Measurements from ENCODE around the gene PRTN3.
"Not testable (repeated sequence)": the region's sequence is repeated elsewhere in the genome, so short reads cannot be mapped to it uniquely, and the experiment has no call there.

PRTN3 gene

DNA sequence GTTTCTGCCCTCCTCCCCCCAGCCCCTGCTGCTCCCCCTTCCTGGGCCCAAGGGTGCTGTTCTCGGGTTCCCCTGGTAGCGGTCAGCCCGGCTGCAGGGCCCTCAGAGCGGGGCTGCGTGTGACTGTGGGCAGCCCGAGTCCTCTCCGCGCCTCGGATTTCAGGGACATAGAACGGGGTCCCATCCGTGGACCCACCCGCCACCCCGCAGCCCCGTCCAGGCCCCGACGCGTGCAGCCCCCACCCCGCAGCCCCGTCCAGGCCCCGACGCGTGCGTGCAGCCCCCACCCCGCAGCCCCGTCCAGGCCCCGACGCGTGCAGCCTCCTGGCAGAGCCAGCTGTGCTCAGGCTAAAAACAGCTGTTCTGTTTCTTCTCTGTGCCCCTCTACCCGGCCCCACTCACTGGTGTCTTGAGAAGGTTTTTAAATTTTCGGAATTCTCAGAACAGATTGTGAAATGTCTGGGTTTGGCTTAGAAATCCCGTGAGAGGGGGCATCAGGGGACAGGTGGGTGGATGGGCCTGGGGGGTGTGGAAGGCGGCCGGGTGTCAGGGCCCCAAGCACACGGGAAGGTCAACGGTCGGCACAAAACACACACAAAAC is 5.5 kb upstream of the PRTN3 start:
- in situ Hi-C loops (cut with MboI; ENCODE audit: low pct_unique_long_range_greater_than_20kb, low sequenced_read_pairs, unreplicated experiment), result no loop called here

DNA sequence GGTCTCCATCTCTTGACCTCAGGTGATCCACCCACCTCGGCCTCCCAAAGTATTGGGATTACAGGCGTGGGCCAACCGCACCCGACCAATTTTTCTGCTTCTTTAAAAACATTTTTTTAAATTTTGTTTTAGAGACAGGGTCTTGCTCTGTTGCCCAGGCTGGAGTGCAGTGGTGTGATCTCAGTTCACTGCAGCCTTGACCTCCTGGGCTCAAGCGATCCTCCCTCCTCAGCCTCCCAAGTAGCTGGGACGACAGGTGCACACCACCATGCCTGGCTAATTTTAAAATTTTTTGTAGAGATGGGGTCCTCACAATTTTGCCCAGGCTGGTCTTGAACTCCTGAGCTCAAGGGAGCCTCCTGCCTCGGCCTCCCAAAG is 2.0 kb downstream of the PRTN3 start:
- DNase-seq (ENCODE audit: low spot score); in situ Hi-C loops (cut with MboI; ENCODE audit: low pct_unique_long_range_greater_than_20kb, low sequenced_read_pairs, unreplicated experiment): not testable (repeated sequence)

More for the DNA sequence above, 5.5 kb upstream of the PRTN3 start:
- no peak for DNase-seq (ENCODE audit: low spot score)
- TF ChIP-seq, protein P1, sequence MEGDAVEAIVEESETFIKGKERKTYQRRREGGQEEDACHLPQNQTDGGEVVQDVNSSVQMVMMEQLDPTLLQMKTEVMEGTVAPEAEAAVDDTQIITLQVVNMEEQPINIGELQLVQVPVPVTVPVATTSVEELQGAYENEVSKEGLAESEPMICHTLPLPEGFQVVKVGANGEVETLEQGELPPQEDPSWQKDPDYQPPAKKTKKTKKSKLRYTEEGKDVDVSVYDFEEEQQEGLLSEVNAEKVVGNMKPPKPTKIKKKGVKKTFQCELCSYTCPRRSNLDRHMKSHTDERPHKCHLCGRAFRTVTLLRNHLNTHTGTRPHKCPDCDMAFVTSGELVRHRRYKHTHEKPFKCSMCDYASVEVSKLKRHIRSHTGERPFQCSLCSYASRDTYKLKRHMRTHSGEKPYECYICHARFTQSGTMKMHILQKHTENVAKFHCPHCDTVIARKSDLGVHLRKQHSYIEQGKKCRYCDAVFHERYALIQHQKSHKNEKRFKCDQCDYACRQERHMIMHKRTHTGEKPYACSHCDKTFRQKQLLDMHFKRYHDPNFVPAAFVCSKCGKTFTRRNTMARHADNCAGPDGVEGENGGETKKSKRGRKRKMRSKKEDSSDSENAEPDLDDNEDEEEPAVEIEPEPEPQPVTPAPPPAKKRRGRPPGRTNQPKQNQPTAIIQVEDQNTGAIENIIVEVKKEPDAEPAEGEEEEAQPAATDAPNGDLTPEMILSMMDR (IDR thresholded peaks at IDR 0.05; ENCODE audit: extremely low read depth, insufficient read depth, missing control alignments), result no peak

DNA sequence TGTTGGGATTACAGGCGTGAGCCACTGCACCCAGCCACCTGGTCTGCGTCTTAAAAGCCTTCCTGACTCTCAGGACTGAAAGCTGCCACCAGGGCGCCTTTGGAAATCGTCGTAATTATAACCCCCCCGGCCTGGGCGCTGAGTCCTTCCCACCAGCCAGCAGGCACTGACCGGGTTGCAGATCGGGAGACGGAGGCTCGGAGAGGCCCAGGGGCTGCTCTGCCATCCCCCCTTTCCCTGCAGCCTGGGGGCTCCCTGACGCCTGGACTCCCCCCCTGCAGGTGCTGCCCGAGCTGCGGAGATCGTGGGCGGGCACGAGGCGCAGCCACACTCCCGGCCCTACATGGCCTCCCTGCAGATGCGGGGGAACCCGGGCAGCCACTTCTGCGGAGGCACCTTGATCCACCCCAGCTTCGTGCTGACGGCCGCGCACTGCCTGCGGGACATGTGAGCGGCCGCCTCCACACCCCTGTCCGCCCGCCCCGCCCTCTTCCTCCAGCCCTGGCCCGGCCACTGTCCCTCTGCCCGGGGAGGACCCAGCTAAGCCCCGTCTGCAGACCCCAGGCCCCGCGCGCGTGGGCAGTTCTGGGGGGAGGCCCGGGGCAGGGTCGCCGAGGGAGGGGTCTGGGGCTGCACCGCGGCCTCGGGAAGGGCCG is 2.5 kb downstream of the PRTN3 start:
- DNase-seq (ENCODE audit: low spot score), result no peak
- in situ Hi-C loops (cut with MboI; ENCODE audit: low pct_unique_long_range_greater_than_20kb, low sequenced_read_pairs, unreplicated experiment), result no loop called here
- TF ChIP-seq, protein P1 (IDR thresholded peaks at IDR 0.05; ENCODE audit: extremely low read depth, insufficient read depth, missing control alignments), result no peak

DNA sequence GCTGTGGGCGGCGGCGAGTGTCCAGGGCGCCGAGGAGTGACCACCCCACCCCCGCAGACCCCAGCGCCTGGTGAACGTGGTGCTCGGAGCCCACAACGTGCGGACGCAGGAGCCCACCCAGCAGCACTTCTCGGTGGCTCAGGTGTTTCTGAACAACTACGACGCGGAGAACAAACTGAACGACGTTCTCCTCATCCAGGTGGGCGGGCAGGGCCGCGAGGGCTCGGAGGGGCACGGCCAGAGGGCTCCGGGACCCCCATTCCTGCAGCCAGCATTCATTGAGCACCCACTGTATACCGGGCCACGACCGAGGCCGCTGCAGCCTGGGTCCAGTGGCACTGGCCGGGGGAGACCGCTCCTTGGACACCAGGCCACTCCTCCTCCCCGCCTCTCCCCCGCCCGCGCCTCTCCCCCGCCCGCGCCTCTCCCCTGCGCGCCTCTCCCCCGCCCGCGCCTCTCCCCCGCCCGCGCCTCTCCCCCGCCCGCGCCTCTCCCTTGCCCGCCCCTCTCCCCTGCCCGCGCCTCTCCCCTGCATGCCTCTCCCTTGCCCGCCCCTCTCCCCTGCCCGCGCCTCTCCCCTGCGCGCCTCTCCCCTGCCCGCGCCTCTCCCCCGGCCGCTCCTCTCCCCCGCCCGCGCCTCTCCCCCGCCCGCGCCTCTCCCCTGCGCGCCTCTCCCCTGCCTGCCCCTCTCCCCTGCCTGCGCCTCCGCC is 3.2 kb downstream of the PRTN3 start:
- no peak for DNase-seq (ENCODE audit: low spot score)
- in situ Hi-C loops (cut with MboI; ENCODE audit: low pct_unique_long_range_greater_than_20kb, low sequenced_read_pairs, unreplicated experiment), result no loop called here
- TF ChIP-seq, protein P1 (IDR thresholded peaks at IDR 0.05; ENCODE audit: extremely low read depth, insufficient read depth, missing control alignments), result no peak

DNA sequence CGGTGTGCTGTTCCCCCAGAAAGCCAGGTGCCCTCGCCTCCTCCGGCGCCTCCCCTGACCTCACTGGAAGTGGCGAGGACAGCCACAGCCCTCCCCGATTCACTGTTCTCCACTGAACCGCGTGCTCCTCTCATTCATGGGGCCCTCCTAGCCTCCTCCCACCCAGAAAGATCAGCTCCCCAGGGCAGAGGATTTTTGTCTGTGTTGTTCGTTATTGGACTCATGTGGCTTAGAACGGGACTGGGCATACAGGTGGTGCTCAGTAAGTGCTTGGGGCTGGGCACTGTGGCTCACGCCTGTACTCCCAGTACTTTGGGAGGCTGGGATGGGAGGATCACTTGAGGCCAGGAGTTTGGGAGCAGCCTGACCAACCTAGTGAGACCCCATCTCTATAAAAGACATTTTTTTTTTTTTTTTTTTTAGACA is 3.8 kb downstream of the PRTN3 start:
- no peak for DNase-seq (ENCODE audit: low spot score)
- in situ Hi-C loops (cut with MboI; ENCODE audit: low pct_unique_long_range_greater_than_20kb, low sequenced_read_pairs, unreplicated experiment), result no loop called here
- TF ChIP-seq, protein P1 (IDR thresholded peaks at IDR 0.05; ENCODE audit: extremely low read depth, insufficient read depth, missing control alignments), result no peak

DNA sequence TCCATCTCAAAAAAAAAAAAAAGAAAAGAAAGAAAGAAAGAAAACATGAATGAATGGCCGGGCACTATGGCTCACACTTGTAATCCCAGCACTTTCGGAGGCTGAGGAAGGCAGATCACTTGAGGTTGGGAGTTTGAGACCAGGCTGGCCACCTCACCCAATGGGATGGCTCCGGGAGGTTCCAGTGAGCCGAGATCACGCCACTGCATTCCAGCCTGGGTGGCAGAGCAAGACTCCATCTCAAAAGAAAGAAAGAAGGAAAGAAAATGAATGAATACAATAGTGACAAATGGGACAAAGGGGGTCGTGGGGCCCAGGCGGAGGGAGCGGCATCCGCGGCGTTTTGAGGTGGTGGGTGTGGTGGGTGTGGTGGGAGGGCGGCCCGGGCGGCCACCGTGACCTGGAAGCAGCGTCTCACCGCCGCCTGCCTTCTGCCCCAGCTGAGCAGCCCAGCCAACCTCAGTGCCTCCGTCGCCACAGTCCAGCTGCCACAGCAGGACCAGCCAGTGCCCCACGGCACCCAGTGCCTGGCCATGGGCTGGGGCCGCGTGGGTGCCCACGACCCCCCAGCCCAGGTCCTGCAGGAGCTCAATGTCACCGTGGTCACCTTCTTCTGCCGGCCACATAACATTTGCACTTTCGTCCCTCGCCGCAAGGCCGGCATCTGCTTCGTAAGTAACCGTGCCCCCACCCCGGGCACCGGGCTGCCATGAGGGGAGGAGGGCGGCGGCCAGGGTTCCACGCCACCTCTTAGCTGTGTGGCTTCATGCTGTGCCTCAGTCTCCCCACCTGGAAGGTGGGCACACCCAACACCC is 5.1 kb downstream of the PRTN3 start:
- no peak for DNase-seq (ENCODE audit: low spot score)
- in situ Hi-C loops (cut with MboI; ENCODE audit: low pct_unique_long_range_greater_than_20kb, low sequenced_read_pairs, unreplicated experiment), result no loop called here
- TF ChIP-seq, protein P1 (IDR thresholded peaks at IDR 0.05; ENCODE audit: extremely low read depth, insufficient read depth, missing control alignments), result no peak

All from GM13977 (cell line).